Measurements from ENCODE around the gene BHMT2. TPM values are rescaled to one million over a fixed set of nuclear protein-coding genes. Genes with fewer than 3 reads are reported as not detected.

The BHMT2 gene
- total and polyA plus RNA-seq, 2 donors (not counting 3 experiments of a cell fraction or from before 2014, with no cell fraction given): 0.71 to 0.92 TPM

DNA sequence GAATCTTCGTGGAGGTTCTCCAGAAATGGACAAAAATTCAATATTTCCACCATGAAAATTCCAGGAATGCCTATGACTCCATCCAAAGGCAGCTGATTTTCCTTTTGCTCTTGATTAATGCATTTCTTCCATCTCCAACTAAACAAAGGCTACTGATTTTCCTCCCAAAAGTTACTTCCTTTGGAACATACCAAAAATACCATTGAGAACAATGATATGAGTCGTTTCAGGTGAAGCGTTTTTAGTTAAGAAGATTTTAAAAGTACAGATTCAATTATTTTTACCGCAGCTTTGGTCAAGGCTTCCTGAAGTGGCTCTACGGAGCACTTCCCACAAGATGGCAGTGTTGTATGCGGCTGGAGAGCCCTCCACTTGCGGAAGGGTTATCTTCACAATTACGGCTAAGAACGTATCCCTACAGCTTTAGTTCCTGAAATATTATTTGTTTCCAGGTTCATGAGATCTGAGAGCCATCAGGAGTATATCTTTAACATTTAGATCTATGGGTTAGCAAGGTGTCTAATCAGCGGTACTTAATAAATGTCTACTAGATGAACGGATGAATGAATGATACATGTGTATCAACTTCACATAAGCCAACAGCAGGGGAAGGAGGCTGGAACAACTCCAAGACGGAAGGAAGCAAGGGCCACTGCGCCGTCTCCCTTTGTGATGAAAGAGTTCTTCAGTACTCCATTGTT is 48.6 kb upstream of the BHMT2 start:
- peaks cover 16% of the 10 kb centered on the region for H3K4me1 ChIP-seq (ENCODE audit: control insufficient read depth, extremely low read depth, insufficient read depth, low read length)
- dilution Hi-C loops (cut with MboI; ENCODE audit: extremely low pct_ligation_motif_present, low sequenced_read_pairs): no loop called here
- TF ChIP-seq MYC (IDR thresholded peaks at IDR 0.05; ENCODE audit: low read depth, low read length) (no peak), POLR2A (IDR thresholded peaks at IDR 0.05; ENCODE audit: low read depth, low read length) (no peak), MAX (IDR thresholded peaks at IDR 0.05; ENCODE audit: insufficient read depth, insufficient read length) (no peak), CTCF (IDR thresholded peaks at IDR 0.05; ENCODE audit: extremely low read depth in 1 of 2, insufficient read depth in 1 of 2, low read depth in 1 of 2, low read length in 2 of 2) (peak; percentile 73 to 78), JUN (IDR thresholded peaks at IDR 0.05; ENCODE audit: borderline replicate concordance, insufficient read depth, insufficient read length, low read depth) (peak; percentile 31)
- H3K9me1 ChIP-seq (replicated peaks; ENCODE audit: control insufficient read depth, extremely low read depth, insufficient read depth, low read length): no peaks in the 10 kb centered on the region
- H3K27ac ChIP-seq (ENCODE audit: insufficient read depth, low read depth, low read length): no peak overlapping the region
- peak overlapping the region; percentile 55 for H2AFZ ChIP-seq (ENCODE audit: low read depth, low read length)
- H3K4me2 ChIP-seq (ENCODE audit: insufficient read depth, low read length): peak overlapping the region; percentile 60
- intact Hi-C loops (cut with micrococcal nuclease): loop anchor here (1.0 to 5.0 kb wide), 6 partner anchors 37 to 837 kb away; partner anchors contain the start of gene JMY
- peaks cover 2 to 14% of the 10 kb centered on the region in 2 experiments for H3K27me3 ChIP-seq (ENCODE audit: control insufficient read depth in 2 of 2, insufficient read depth in 2 of 2, low read length in 2 of 2)
- FAIRE-seq (peak; percentile 77), DNase-seq (ENCODE audit: low read depth, low spot score) (peak; percentile 80)
- no TSS peak for BruUV-seq (replicated peaks)
- H3K9me3 ChIP-seq (replicated peaks; ENCODE audit: control insufficient read depth, insufficient read depth, low read length): no peaks in the 10 kb centered on the region
- ChIA-PET CTCF (interaction anchor here (0.6 to 13.1 kb wide), 46 partner anchors 9 to 1063 kb away, joined by 3 to 726 read pairs (median 4); partner anchors contain the start of genes ARSB and HOMER1), POLR2A (no interaction called here)
- no peaks in the 10 kb centered on the region for H3K79me2 ChIP-seq (ENCODE audit: control insufficient read depth, insufficient read depth, low read length)
- H4K20me1 ChIP-seq (replicated peaks; ENCODE audit: control insufficient read depth, extremely low read depth, insufficient read depth, low read length): no peaks in the 10 kb centered on the region
- peak overlapping the region; percentile 1 for H3K9ac ChIP-seq (replicated peaks; ENCODE audit: extremely low read depth, insufficient read depth, low read length)
- H3K4me3 ChIP-seq (replicated peaks in 1 of 3; ENCODE audit: insufficient read depth in 1 of 3, low read depth in 1 of 3, low read length in 3 of 3): peak overlapping the region in 1 of 3 experiments; percentile 40
- no peaks in the 10 kb centered on the region for H3K36me3 ChIP-seq (ENCODE audit: control insufficient read depth in 2 of 2, extremely low read depth in 1 of 2, insufficient read depth in 2 of 2, low read length in 2 of 2)
